ENCODE measurements around the gene DPP4. TPM values are rescaled to one million over a fixed set of nuclear protein-coding genes. Genes with fewer than 3 reads are reported as not detected.

Gene DPP4
- 10 to 100 TPM; 25.5 to 40.5 TPM for total RNA-seq

GRCh38 chr2:162073888-162074631 lies at the start of gene DPP4:
DPP4 (minus strand) TSS chr2:162074215; CDS start chr2:162073981, 234 bp downstream.
- H3K27ac ChIP-seq = no peak within 1 kb of the TSS
- H3K36me3 ChIP-seq = no peaks in the 10 kb centered on the region
- peak; percentile 76 for DNase-seq
- no peaks in the 10 kb centered on the region for H3K27me3 ChIP-seq
- H3K9me3 ChIP-seq = no peaks in the 10 kb centered on the region
- no peaks in the 10 kb centered on the region for H3K4me1 ChIP-seq
- no peak for TF ChIP-seq CTCF (IDR thresholded peaks at IDR 0.05)
- H3K4me3 ChIP-seq = peak within 1 kb of the TSS; percentile 61
- H3K9ac ChIP-seq (ENCODE audit: low read depth in 2 of 2, low read length in 2 of 2) = peak within 1 kb of the TSS; percentile 74 to 78
- intact Hi-C loops (cut with DNase I) = no loop called here

- no peak for DNase-seq
- no peak overlapping the region for H3K9ac ChIP-seq (ENCODE audit: low read depth in 2 of 2, low read length in 2 of 2)
- H3K4me1 ChIP-seq = no peaks in the 10 kb centered on the region
- H3K9me3 ChIP-seq = no peaks in the 10 kb centered on the region
- intact Hi-C loops (cut with DNase I) = no loop called here
- H3K4me3 ChIP-seq = no peak overlapping the region
- TF ChIP-seq CTCF (IDR thresholded peaks at IDR 0.05) = no peak
- no peaks in the 10 kb centered on the region for H3K36me3 ChIP-seq
- no peak overlapping the region for H3K27ac ChIP-seq
- no peaks in the 10 kb centered on the region for H3K27me3 ChIP-seq
Observed at GRCh38 chr2:162118166-162119031, 44.4 kb upstream of the DPP4 start.

GRCh38 chr2:162116352-162116751 lies 42.3 kb upstream of the DPP4 start:
- Histone ChIP-seq H3K27ac (no peak overlapping the region), H3K9me3 (no peaks in the 10 kb centered on the region), H3K36me3 (no peaks in the 10 kb centered on the region), H3K4me3 (no peak overlapping the region), H3K27me3 (no peaks in the 10 kb centered on the region), H3K4me1 (no peaks in the 10 kb centered on the region), H3K9ac (ENCODE audit: low read depth in 2 of 2, low read length in 2 of 2) (no peak overlapping the region)
- no peak for TF ChIP-seq CTCF (IDR thresholded peaks at IDR 0.05)
- intact Hi-C loops (cut with DNase I) = no loop called here
- DNase-seq = no peak

- intact Hi-C loops (cut with DNase I) = no loop called here
Observed at GRCh38 chr2:162115076-162115475, 41.1 kb upstream of the DPP4 start.

More at GRCh38 chr2:162115076-162115475, 41.1 kb upstream of the DPP4 start:
- Histone ChIP-seq H3K36me3 (no peaks in the 10 kb centered on the region), H3K9me3 (no peaks in the 10 kb centered on the region), H3K4me1 (no peaks in the 10 kb centered on the region), H3K9ac (ENCODE audit: low read depth in 2 of 2, low read length in 2 of 2) (no peak overlapping the region), H3K27me3 (no peaks in the 10 kb centered on the region), H3K27ac (no peak overlapping the region), H3K4me3 (no peak overlapping the region)
- no peak for DNase-seq
- no peak for TF ChIP-seq CTCF (IDR thresholded peaks at IDR 0.05)
